Liver (tissue), 3 donors: ENCODE results near the gene MAT2B.

Source experiments
- ATF3 ChIP-seq: IDR thresholded peaks from 2 replicates; pipeline ENCODE4 v1.6.1; 2016; ENCODE audit warnings: antibody characterized with exemption
- FOXA2 ChIP-seq: IDR thresholded peaks from 2 replicates; pipeline ENCODE4 v1.6.1; 2016; ENCODE audit warnings: antibody characterized with exemption
- HNF4G ChIP-seq: IDR thresholded peaks from 2 replicates; pipeline ENCODE4 v1.6.1; 2016; ENCODE audit warnings: antibody characterized with exemption
- JUND ChIP-seq, 2 donors: IDR thresholded peaks; 2 replicates each; pipeline ENCODE4 v1.6.1; 2016; ENCODE audit warnings: antibody characterized with exemption in 2 of 2
- NR2F2 ChIP-seq: IDR thresholded peaks from 2 replicates; pipeline ENCODE4 v1.6.1; 2016; ENCODE audit warnings: antibody characterized with exemption
- RAD21 ChIP-seq, 2 donors: IDR thresholded peaks; 2 replicates each; pipeline ENCODE4 v1.6.1; 2016; ENCODE audit warnings: antibody characterized with exemption in 2 of 2, mild to moderate bottlenecking in 2 of 2
- RXRA ChIP-seq, 2 donors: IDR thresholded peaks; 2 replicates each; pipeline ENCODE4 v1.6.1; 2017 to 2018; ENCODE audit warnings: antibody characterized with exemption in 2 of 2, mild to moderate bottlenecking in 1 of 2
- TAF1 ChIP-seq: conservative IDR thresholded peaks from 2 replicates; pipeline ENCODE4 v1.6.1; 2016; ENCODE audit warnings: antibody characterized with exemption, mild to moderate bottlenecking
- YY1 ChIP-seq: IDR thresholded peaks from 2 replicates; pipeline ENCODE4 v1.6.1; 2016; ENCODE audit warnings: antibody characterized with exemption, mild to moderate bottlenecking
- ZBTB33 ChIP-seq: IDR thresholded peaks from 2 replicates; pipeline ENCODE4 v1.6.1; 2016; ENCODE audit warnings: antibody characterized with exemption
- TF ChIP-seq, protein P1 (sequence below): IDR thresholded peaks from 2 replicates; pipeline ENCODE4 v1.6.1; 2016; ENCODE audit warnings: antibody characterized with exemption, mild to moderate bottlenecking
- TF ChIP-seq, protein P2 (sequence below): fragments of 150-350 bp; IDR thresholded peaks from 2 replicates; pipeline ENCODE4 v1.5.1; 2017; ENCODE audit warnings: improper control_type of control experiment, low read depth, low read length; ENCODE audit not compliant: missing input control
- donor health status: healthy.
- donor health status: healthy.

GRCh38 chr5:163459819-163460561 is 45.4 kb upstream of the MAT2B start, which contains the start of gene NUDCD2:
- TF ChIP-seq, protein P1, sequence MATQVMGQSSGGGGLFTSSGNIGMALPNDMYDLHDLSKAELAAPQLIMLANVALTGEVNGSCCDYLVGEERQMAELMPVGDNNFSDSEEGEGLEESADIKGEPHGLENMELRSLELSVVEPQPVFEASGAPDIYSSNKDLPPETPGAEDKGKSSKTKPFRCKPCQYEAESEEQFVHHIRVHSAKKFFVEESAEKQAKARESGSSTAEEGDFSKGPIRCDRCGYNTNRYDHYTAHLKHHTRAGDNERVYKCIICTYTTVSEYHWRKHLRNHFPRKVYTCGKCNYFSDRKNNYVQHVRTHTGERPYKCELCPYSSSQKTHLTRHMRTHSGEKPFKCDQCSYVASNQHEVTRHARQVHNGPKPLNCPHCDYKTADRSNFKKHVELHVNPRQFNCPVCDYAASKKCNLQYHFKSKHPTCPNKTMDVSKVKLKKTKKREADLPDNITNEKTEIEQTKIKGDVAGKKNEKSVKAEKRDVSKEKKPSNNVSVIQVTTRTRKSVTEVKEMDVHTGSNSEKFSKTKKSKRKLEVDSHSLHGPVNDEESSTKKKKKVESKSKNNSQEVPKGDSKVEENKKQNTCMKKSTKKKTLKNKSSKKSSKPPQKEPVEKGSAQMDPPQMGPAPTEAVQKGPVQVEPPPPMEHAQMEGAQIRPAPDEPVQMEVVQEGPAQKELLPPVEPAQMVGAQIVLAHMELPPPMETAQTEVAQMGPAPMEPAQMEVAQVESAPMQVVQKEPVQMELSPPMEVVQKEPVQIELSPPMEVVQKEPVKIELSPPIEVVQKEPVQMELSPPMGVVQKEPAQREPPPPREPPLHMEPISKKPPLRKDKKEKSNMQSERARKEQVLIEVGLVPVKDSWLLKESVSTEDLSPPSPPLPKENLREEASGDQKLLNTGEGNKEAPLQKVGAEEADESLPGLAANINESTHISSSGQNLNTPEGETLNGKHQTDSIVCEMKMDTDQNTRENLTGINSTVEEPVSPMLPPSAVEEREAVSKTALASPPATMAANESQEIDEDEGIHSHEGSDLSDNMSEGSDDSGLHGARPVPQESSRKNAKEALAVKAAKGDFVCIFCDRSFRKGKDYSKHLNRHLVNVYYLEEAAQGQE = peak; percentile 53
- TF ChIP-seq RAD21 (IDR thresholded peaks at IDR 0.05) (no peak), TAF1 (peak; percentile 2), YY1 (peak; percentile 90), RXRA (IDR thresholded peaks at IDR 0.05) (peak in 1 of 2 donors; percentile 30), ATF3 (no peak), JUND (IDR thresholded peaks at IDR 0.05) (no peak), ZBTB33 (no peak), HNF4G (no peak), NR2F2 (no peak), FOXA2 (no peak)
- TF ChIP-seq, protein P2, sequence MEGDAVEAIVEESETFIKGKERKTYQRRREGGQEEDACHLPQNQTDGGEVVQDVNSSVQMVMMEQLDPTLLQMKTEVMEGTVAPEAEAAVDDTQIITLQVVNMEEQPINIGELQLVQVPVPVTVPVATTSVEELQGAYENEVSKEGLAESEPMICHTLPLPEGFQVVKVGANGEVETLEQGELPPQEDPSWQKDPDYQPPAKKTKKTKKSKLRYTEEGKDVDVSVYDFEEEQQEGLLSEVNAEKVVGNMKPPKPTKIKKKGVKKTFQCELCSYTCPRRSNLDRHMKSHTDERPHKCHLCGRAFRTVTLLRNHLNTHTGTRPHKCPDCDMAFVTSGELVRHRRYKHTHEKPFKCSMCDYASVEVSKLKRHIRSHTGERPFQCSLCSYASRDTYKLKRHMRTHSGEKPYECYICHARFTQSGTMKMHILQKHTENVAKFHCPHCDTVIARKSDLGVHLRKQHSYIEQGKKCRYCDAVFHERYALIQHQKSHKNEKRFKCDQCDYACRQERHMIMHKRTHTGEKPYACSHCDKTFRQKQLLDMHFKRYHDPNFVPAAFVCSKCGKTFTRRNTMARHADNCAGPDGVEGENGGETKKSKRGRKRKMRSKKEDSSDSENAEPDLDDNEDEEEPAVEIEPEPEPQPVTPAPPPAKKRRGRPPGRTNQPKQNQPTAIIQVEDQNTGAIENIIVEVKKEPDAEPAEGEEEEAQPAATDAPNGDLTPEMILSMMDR = no peak
